ENCODE data around the gene IDE. TPM values are rescaled to one million over a fixed set of nuclear protein-coding genes. Genes with fewer than 3 reads are reported as not detected.

Gene IDE
- total and polyA plus RNA-seq, 8 donors: 6.9 to 62.4 (median 18.1) TPM

GRCh38 chr10:92434385-92434784 lies 139.5 kb downstream of the IDE start:
- Histone ChIP-seq H3K9me3 (no peaks in the 10 kb centered on the region), H3K27ac (no peak overlapping the region), H3K4me1 (no peaks in the 10 kb centered on the region), H3K4me3 (no peak overlapping the region), H3K36me3 (no peaks in the 10 kb centered on the region), H3K27me3 (no peaks in the 10 kb centered on the region)
- TF ChIP-seq POLR2AphosphoS5 (IDR thresholded peaks at IDR 0.05) (no peak), EP300 (IDR thresholded peaks at IDR 0.05) (no peak), CTCF (IDR thresholded peaks at IDR 0.05) (no peak), POLR2A (IDR thresholded peaks at IDR 0.05) (no peak)
- DNase-seq: no peak
- intact Hi-C loops (cut with DNase I; ENCODE audit: low total_unique reads): no loop called here
- WGBS, 5 donors: 89 to 98% (median 90%) methylated on average over 4 of the region's 4 CpGs

- WGBS, 5 donors: 24 to 51% (median 38%) methylated on average over 2 to 4 of the region's 4 CpGs
- no peak for TF ChIP-seq POLR2AphosphoS5 (IDR thresholded peaks at IDR 0.05)
- no peak for TF ChIP-seq POLR2A (IDR thresholded peaks at IDR 0.05)
- no peak for TF ChIP-seq CTCF (IDR thresholded peaks at IDR 0.05)
- TF ChIP-seq EP300 (IDR thresholded peaks at IDR 0.05): no peak
- H3K4me3 ChIP-seq: no peak overlapping the region
- no peaks in the 10 kb centered on the region for H3K4me1 ChIP-seq
- no peaks in the 10 kb centered on the region for H3K27me3 ChIP-seq
- no peaks in the 10 kb centered on the region for H3K9me3 ChIP-seq
- H3K27ac ChIP-seq: no peak overlapping the region
- no peak for DNase-seq
- H3K36me3 ChIP-seq: no peaks in the 10 kb centered on the region
- intact Hi-C loops (cut with DNase I; ENCODE audit: low total_unique reads): no loop called here
Measured at GRCh38 chr10:92432596-92432995, 141.3 kb downstream of the IDE start.

- TF ChIP-seq POLR2A (IDR thresholded peaks at IDR 0.05): no peak
- TF ChIP-seq CTCF (IDR thresholded peaks at IDR 0.05): no peak
- no peak for TF ChIP-seq EP300 (IDR thresholded peaks at IDR 0.05)
- intact Hi-C loops (cut with DNase I; ENCODE audit: low total_unique reads): no loop called here
- Histone ChIP-seq H3K27me3 (no peaks in the 10 kb centered on the region), H3K4me1 (no peaks in the 10 kb centered on the region), H3K9me3 (no peaks in the 10 kb centered on the region), H3K4me3 (no peak overlapping the region), H3K36me3 (no peaks in the 10 kb centered on the region), H3K27ac (no peak overlapping the region)
- no peak for DNase-seq
- WGBS, 5 donors: 81 to 95% (median 94%) methylated on average over 6 of the region's 6 CpGs
Measured at GRCh38 chr10:92430103-92430502, 143.8 kb downstream of the IDE start.

- Histone ChIP-seq H3K36me3 (no peaks in the 10 kb centered on the region), H3K27me3 (peaks cover 0 to 24% (median 12%) of the 10 kb centered on the region in 3 donors), H3K9me3 (peaks cover 0 to 4% (median 0%) of the 10 kb centered on the region in 4 donors), H3K4me3 (no peak overlapping the region), H3K4me1 (peaks cover 0 to 14% (median 10%) of the 10 kb centered on the region in 4 donors), H3K27ac (no peak overlapping the region)
- no peak for DNase-seq
- no peak for TF ChIP-seq POLR2A (IDR thresholded peaks at IDR 0.05)
- no peak for TF ChIP-seq POLR2AphosphoS5 (IDR thresholded peaks at IDR 0.05)
- no peak for TF ChIP-seq EP300 (IDR thresholded peaks at IDR 0.05)
- no peak for TF ChIP-seq CTCF (IDR thresholded peaks at IDR 0.05)
- intact Hi-C loops (cut with DNase I; ENCODE audit: low total_unique reads): no loop called here
Measured at GRCh38 chr10:92421550-92421949, 152.3 kb downstream of the IDE start.
